ENCODE results near the gene MAFG.

DNA sequence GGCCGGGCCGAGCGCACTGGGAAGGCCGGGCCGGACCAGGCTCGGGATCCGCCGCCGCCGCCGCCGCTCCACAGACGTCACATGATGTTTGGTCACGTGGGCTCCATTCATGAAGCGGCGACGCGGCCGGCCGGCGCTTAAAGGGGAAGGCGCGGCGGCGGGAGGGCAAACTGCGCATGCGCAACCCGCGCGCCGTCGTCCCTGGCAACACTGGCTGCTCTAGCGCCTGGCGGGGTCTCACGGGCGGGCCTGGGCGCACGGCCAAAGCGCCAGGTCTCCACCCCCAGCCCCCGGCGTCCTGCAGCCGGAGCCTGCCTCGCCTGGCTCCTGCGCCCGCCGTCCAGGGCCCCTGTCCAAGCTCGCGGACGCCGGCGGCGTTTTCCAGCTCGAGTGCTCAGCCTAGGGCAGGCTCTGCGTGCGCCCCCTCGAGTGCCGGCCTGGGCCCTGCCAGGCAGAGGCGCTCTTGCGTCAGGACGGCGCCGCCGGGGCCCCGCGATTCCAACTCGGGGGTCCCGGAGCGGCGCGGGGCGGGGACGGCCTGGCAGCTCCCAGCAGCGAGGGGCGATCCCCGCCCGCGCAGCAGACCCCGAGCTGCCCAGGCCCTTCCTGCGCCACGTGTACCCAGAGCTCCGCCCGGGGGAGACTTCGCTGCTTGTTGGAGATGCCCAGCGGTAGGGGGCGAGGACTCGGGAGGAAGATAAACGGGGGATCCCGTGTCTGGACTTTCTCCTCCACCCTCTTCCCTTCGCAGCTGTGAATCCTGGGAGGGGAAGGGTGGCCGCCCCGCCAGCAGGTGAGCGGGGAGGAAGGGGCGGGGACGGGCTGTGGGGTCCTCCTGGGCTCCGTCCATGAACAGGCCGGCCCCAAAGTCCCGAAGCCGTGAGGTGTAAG is at the start of gene MAFG:
- peak; percentile 80 for TF ChIP-seq BHLHE40 (IDR thresholded peaks at IDR 0.05; ENCODE audit: low read length)
- no peak for TF ChIP-seq EP300 (IDR thresholded peaks at IDR 0.05; ENCODE audit: low read length)
- TF ChIP-seq, protein P1, sequence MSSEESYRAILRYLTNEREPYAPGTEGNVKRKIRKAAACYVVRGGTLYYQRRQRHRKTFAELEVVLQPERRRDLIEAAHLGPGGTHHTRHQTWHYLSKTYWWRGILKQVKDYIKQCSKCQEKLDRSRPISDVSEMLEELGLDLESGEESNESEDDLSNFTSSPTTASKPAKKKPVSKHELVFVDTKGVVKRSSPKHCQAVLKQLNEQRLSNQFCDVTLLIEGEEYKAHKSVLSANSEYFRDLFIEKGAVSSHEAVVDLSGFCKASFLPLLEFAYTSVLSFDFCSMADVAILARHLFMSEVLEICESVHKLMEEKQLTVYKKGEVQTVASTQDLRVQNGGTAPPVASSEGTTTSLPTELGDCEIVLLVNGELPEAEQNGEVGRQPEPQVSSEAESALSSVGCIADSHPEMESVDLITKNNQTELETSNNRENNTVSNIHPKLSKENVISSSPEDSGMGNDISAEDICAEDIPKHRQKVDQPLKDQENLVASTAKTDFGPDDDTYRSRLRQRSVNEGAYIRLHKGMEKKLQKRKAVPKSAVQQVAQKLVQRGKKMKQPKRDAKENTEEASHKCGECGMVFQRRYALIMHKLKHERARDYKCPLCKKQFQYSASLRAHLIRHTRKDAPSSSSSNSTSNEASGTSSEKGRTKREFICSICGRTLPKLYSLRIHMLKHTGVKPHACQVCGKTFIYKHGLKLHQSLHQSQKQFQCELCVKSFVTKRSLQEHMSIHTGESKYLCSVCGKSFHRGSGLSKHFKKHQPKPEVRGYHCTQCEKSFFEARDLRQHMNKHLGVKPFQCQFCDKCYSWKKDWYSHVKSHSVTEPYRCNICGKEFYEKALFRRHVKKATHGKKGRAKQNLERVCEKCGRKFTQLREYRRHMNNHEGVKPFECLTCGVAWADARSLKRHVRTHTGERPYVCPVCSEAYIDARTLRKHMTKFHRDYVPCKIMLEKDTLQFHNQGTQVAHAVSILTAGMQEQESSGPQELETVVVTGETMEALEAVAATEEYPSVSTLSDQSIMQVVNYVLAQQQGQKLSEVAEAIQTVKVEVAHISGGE (CRISPR knock-in tag; IDR thresholded peaks at IDR 0.05), result no peak
- no peak for TF ChIP-seq SIX5 (IDR thresholded peaks at IDR 0.05; ENCODE audit: borderline replicate concordance in 1 of 2, insufficient read depth in 1 of 2, low read depth in 1 of 2, low read length in 2 of 2)
- no peak for TF ChIP-seq ZNF407 (IDR thresholded peaks at IDR 0.05; ENCODE audit: low read depth)
- TF ChIP-seq POLR2A (conservative IDR thresholded peaks at IDR 0.05), result no peak
- TF ChIP-seq EZH2 (IDR thresholded peaks at IDR 0.05; ENCODE audit: borderline replicate concordance, low read depth, low read length), result no peak
- TF ChIP-seq BRF1 (IDR thresholded peaks at IDR 0.05; ENCODE audit: borderline replicate concordance, extremely low read depth, insufficient read length), result no peak
- no peak for TF ChIP-seq ZEB2 (IDR thresholded peaks at IDR 0.05)
- TF ChIP-seq, protein P2, sequence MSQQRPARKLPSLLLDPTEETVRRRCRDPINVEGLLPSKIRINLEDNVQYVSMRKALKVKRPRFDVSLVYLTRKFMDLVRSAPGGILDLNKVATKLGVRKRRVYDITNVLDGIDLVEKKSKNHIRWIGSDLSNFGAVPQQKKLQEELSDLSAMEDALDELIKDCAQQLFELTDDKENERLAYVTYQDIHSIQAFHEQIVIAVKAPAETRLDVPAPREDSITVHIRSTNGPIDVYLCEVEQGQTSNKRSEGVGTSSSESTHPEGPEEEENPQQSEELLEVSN (IDR thresholded peaks at IDR 0.05; ENCODE audit: borderline replicate concordance in 1 of 2, extremely low read depth in 1 of 2, insufficient read depth in 1 of 2, insufficient read length in 1 of 2, low read depth in 1 of 2, low read length in 1 of 2, poor library complexity in 1 of 2, severe bottlenecking in 1 of 2), result peak; percentile 13 to 73
- no peak for TF ChIP-seq ELK1 (CRISPR knock-in tag; IDR thresholded peaks at IDR 0.05)
